Right hindlimb (tissue), 1 donor: ENCODE results near the gene DLGAP1.

ENCODE experiments used
- DNase-seq: peaks from one replicate; pipeline ENCODE4 v3.0.0-alpha.2; 2018

DLGAP1 gene

DNA sequence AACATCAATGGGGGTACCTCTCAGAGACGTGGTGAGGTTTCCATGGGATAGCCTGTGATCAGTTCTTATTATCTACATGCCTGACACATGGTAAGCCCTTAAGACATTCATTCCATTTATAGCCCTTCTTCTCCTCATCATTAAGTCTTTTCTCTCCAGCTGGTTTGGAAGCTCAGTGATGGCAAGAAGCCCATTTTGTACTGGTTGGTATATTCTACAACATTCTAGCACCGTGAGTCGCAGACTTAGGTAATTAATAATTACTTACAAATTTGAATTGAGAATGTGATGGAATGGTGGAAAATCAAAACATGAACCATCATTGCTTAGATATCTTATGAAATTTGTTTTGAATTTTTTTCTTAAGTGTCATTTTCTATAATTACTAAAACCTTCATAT is 472.6 kb downstream of the DLGAP1 start:
- no peak for DNase-seq

DNA sequence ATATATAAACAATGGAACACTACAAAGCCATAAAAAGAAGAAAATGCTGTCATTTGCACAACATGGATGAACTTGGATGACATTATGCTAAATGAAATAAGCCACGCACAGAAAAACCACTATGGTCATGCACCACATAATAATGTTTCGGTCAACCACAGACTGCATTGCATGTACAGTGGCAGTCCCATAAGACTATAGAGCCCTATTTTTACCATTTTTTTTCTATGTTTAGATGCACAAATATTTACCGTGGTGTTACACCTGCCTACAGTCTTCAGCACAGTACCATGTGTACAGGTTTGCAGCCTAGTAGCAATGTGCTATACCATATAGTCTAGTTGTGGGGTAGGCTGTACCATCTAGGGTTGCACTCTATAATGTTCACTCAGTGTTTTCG is 476.1 kb downstream of the DLGAP1 start:
- DNase-seq, result no peak

DNA sequence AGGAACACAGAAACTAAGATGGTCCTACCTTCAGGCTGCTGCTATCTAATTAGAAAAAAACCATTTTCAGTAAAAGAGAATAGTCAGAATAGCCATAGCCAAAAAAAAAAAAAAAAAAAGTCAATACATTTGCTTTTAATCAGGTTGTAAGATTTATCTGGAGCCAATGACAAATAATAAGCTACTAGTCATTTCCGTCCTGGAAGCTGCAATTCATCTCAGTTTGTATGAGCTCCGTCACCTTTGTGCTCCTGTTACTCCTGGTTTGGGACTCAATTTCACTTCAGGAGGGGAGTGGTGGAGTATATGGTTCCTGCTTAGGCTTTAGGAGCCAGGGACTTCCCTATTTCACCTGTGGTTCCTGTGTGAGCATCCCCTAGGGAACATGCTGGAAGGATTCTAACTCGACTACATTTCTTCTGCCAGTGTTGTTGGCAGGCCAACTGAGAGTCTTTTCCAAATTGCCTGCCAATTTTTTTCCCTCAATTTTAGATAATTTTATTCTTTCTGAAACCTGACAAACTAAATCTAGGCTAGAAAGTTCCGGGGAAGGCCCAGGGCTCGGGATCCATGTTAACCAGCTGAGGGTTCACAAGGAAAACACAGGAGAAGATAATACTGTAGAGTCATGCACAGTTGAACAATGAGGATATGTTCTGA is 481.8 kb downstream of the DLGAP1 start:
- peak; percentile 21 for DNase-seq

DNA sequence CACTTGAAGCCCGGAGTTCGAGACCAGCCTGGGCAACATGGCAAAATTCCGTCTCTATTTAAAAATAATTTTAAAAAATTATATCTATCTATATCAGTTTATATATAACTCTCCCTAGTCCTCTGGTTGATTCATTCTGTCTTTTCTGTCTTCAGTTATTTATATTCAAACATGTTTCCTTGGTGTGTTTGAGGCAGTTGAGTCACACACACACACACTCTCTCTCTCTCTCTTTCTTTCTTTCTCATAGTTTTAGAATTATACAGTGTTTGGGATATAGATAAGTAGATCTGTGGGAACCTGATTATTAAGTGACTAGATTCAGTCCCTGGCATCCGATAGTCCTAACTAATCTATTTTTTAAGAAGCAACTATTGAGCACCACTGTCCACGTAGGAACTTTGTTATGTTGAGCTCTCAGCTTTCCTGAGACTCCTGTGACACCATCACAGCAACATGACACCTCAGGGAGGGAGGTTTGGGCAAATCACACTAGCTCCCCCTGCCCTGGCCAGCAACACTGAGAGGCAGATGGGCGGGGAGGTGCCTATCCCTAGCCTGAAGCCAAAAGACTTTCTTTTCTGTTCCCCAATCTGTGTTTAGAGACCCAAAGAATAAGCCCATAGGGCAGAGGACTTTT is 482.7 kb downstream of the DLGAP1 start:
- no peak for DNase-seq

DNA sequence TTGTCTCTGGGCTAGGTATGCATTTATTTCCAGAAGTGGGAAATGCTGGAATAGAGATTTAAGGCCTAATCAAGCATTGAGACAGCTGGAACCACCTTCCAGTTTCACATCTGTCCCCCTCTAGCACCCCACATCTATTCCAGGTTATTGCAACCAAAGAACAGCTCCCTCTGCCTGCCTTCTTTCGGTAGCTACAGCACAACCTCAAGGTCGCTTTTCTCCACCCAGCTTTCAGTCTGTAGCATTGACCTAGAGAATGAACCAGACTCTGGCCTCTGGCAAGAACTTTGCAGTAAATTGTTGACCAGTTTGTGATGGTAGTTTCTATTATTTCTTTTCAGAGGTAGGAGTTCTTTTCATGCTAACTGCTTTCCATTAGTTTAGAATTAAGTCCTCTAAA is 484.2 kb downstream of the DLGAP1 start:
- DNase-seq, result no peak

DNA sequence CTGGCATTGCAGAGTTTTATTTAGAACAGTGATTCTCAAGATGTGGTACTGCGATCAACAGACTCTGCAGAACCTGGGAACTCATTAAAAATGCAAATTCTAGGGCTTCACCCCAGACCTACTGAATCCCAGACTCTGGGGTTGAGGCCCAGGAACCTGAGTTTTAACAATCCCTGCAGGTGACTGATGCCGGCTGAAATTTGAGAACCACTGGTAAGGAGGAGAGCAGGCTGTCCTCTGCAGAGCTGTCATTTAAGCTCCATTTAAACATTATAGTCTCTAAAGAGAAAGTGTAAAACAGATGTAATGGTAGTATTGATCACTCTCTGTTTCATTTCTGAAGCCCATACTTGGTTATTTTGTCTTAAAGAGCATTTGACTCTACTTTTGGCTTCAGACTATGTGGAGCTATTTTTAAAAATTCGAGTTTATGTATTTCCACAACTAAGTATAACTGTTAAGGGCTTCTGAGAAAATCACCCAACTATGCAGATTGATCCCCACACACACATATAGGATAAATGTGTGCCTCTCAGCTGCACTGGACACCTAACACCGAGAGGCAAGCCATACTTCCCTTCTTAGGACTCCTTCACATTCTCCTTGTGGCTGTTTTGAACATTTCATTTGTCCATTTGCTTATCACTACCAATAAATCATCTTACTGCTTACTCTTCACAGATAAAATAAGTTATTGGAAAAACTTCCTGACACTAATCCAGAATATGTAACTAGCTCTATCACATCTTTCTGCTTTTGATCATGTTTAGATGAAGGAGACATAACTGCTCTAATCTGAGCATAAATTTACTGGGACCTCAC is 487.5 kb downstream of the DLGAP1 start:
- DNase-seq, result no peak

DNA sequence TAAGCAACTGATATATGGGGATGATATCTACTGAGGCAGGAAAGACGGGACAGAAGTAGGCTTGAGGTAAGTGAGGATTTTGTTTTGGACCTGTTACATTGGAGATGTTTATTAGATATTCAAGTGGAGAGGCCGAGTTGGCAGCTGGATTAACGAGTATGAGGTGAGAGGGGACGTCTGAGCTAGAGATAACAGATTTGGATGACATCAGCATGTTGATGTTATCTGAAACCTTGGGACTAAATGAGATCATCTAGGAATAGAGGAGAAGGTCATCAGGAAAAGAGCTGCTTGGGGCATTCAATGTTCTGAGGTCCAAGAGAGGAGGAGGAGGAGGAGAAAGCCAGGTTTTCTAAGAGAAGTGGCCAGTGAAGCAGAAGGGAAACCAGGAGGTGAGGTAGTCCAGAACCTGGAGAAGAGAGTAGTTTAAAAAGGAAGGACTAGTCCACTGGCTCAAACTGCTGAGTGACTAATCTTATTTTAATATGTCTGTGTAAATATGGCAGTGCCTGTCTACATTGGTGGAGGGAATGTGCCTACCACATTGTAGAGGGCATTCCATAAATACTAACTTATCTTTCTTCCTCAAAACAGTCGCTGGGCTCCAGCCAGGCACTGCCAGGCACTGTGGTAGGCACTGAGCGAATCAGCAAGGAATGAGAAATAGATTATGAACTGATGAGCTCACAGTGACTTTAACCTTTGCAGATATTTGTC is 488.3 kb downstream of the DLGAP1 start:
- DNase-seq, result no peak

DNA sequence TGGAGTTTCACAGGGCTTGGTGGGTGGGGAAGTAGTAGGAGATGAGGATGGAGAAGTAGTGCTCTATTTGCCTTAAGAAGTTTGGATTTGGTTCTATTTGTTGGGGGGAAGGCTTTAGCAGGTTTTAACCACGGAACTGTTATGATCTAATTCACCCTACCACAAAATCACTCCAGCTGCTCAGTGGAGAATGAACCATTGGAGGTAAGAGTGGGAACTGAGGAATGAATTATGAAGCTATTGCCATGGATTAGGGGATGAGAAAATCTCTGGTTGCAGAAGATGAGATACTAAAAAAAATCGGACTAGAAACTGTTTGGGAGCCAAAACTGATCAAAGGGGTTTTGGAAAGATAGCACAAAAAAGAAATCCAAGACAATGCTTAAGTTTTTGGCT is 488.9 kb downstream of the DLGAP1 start:
- no peak for DNase-seq

DNA sequence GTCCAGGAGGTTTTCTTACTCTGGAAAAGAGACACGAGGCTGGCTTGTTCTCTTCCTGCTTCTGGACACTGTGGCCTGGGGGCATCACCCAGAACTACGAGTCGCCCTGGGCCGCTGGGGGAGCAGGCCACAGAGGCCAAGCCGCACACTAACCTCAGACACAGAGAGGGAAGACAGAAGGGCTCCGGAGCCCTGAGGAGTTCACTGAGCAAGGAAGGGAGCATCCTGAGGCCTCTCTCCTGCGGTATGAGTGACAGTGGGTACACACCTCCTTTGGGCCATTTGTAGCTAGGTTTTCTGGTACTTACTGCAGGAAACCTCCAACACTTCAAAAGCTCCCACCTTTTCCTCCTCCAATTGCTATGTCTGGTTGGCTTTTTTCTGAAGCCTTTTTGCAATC is 494.1 kb downstream of the DLGAP1 start:
- no peak for DNase-seq

DNA sequence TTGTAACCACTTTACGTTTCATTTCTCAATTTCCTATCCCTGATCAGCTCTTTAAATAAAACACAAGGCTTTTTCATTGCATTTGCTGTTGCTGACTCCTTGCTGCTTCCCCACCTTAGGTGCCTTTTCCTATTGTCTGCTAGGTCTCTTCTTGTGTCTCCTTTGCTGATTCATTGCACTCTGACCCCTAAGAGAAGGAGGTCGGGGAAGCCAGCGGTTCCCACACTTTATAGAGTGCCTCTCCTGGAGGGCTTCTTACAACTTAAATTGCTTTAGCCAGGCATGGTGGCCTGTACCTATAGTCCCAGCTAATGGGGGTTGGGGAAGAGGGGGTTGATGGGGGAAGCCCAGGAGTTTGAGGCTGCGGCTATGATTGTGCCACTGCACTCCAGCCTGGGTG is 495.0 kb downstream of the DLGAP1 start:
- no peak for DNase-seq

DNA sequence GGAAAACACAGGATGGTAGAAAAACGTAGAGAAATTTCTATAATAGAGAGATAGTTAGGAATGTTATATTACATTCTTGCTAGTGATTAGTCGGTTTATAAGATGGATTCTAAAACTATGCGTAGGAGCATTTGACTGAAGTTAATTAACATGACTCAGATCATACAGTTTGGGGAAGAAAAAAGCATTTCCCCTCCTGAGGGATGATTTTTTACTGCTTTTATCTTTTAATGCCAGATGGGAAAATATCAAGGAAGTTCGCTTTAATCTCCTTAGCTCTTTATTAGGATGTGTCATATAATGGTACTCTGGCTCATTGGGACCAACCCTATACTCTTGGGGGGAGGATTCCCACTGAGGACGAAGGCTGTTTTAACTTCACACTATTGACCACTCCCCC is 503.1 kb downstream of the DLGAP1 start:
- no peak for DNase-seq

DNA sequence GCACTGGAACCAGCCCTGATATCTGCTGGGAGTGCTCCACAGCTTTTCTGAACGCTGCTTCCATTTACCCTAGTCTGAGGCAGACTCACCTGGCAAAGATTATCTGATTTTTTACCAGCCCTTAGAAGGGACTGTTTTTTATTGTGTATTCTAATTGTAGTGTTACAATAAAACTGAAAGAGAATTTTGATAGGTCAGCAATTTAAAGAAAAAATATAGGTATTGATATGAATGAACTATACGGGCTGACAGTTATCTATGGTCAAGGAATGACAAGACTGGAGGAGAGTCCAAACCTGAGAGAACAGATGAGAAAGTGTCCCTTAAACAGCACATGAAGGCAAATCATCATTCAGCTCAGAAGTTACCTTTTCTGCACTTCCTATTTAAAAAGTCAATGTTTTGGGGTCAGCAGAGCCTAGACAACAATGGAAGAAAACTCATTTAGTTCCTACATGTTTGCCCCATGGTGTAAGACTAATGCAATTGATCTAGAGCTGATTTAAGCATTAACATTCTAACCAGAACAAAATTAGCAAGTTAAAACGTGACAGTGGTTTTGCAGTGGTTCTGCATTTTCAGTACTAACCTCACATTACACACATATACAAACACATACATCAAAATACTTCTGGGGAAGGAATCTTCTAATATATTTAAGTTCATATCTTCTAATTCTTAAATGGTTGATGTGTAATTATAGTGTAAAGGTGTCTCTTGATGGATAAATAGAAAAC is 504.3 kb downstream of the DLGAP1 start:
- DNase-seq, result no peak

DNA sequence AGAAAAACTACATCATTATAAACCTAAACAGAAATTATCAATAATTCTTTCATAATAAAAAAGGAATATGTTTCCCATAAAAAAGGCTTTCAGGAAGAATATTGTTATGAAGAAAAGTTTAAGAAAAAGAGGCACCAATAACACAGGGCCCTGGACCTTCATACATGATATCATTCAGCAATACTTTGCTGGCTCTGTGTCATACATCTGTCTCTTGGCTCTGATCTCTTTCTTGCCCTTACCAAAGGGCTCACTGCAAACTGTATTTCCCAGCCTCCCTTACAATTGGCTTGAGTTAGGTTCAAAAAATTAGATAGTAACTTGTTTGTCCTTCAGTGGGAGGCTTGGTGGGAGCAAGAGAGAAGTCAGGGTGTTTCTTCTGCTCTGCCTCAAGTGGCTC is 506.1 kb downstream of the DLGAP1 start:
- no peak for DNase-seq

DNA sequence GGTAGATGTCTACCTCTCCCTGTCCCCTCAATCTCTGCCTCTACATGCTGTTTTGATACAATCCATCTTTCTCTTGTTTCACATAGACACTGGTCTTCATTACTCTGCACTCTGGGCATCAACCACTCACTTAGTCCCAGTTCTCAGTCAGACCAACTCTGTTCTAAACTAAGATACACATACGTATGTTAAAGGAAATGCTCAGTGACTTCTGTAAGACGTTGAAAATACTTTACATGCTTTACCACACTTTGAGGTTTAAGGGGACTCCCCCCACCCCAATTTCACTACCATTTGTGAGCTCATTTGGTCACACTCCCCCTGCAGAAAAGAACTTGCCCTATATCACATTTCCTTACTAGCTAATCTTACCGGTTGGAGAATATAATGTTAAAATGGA is 507.7 kb downstream of the DLGAP1 start:
- DNase-seq, result no peak

DNA sequence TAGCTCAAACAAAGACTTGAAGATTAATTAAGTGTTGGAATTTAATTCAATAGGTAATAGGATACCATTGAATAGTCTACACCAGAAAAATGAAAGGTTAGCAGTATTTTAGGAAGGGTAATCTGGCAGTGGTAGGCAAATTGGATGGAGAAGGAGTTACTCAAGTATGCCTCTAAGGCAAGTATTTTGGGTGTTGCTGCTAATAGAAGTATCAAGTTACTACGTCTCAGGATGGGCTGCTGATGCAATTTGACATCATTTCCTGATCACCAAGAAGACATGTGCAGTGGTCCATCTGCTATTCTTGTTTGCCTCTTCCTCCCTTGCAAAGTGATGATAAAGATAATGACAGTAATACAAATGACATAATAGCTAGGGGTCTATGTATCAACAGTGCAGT is 519.8 kb downstream of the DLGAP1 start:
- no peak for DNase-seq

DNA sequence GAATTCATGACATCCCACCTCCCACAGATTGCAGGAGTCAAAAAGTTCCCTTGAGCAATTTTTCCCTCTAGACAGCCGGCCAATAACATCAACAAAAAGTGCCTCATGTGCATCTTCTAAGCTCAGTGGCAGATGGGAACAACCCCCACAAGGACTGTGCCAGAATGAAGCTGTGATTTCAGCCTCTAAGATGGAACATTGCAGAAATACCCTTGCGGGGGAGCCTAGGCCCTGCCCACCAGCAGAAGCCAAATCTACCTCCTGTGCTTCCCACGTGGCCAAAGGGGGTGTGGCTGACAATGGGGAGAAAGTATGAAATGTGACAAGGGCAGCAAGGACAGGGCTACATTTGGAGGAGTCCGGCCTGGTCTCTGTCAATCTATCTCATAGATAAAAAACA is 522.8 kb downstream of the DLGAP1 start:
- no peak for DNase-seq

DNA sequence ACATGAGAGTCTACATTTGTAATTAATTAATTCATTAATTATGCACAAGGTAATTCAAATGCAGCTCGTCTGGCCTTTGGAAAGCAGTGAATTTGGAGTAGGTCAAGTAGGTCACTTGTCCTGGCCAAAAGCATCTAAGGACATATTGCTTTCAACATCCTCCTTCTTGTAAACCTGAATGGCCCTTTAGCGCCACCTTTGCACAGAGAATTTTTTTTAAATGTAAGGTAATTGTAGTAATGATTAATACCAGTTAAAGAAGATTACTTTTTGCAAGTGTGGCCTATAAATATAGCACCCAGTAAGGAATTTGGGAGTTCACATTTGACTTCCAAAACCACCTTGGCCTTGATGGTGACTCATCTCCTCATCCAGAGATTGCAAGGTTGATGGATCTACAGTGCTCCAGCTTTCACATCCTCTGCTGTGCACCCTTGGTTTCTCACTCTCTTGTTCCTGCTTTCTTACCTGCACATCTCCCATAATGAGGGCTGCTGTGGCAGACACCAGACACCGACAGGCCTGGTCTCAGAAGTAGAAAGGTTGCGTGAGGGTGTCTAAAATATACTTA is 523.5 kb downstream of the DLGAP1 start:
- DNase-seq, result no peak

DNA sequence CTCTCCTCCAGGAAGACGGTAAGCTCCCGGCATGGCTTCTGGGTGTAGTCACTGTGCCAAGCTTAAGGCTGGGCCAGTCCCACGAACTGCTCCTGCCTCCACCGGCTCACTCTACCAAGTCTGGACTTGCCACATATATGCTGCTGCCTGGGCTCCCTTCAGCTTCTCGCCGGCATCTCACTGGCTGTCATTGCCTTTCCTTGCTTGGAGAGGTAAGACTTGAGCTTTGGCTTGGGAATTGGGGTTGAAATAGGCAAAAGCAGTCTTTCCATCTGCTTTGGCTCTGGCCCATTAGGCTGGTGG is 524.1 kb downstream of the DLGAP1 start:
- no peak for DNase-seq

DNA sequence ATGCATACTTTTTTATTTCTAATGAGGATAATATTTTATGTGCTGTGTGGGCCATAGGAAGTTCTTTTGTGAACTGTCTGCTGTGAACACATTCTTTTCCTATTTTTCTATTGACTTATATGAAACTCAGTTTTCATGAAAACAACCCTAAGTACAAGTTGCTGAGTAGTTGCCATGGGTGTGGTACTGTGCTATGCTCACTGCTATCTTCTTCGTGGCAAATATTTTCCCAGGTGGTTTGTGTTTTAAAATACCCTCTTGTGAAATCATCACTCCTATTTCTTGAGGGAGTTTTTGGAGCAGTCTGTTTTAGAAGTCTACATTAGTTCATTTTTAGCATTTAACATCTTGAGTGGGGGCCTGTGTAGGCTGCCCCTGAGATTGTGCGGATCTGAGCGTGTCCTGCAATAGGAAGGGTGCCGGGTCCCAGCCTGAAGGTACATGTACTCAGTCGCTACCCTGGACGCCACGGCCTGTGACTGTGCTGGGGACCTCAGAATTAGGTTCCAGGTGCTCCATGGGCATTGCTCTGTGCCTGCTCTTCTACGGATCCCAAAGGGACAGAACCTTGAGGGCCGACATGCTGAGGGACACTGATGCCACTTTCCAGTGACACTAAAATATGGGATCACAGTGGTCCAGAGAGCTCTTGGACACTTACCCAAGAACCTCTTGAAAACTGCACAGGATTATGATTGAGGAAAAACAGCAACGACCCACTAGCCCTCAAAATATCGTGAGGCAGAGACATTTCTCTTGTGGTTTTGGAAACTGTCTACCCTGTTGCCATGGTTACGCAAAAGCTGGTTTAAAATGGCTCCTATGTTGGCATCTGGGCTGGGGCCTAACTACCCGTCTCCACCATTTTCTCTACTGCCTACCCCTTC is 524.7 kb downstream of the DLGAP1 start:
- DNase-seq, result no peak

DNA sequence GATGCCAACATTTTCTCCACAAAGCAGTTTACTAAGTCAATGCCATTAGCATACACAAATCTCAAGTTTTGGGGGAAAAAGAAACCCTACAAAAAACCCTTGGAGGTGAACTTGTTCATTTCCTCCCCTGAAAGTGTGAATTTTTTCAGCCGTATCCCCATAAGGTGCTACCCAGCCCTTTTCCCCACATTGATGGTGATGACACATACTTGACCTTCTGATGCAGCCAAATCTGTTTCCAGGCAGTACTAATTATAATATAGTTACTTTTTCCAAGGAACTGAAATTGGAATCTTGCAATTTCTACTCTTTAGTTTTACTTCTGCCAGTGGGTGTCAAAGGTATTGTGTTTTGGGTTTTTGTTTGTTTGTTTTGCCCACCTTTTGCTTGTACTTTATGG is 530.7 kb downstream of the DLGAP1 start:
- no peak for DNase-seq

DNA sequence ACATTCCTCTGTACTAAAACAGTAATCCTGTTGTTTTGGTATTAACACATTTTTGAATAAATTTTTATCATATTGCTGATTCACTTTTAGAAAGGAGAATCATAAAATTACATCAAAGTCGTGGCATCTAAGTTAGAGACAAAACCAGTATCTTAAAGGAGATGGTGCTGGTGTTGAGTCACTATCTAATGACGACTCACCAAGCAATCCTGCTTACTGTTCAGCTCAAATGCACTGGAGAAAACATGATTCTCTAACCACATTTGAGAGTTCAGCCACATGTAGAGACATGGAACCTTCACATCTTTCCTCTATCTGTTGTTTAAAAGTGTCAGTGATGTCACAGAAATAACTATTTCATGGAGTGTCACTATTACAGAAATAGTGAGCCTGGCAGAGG is 531.4 kb downstream of the DLGAP1 start:
- no peak for DNase-seq

DNA sequence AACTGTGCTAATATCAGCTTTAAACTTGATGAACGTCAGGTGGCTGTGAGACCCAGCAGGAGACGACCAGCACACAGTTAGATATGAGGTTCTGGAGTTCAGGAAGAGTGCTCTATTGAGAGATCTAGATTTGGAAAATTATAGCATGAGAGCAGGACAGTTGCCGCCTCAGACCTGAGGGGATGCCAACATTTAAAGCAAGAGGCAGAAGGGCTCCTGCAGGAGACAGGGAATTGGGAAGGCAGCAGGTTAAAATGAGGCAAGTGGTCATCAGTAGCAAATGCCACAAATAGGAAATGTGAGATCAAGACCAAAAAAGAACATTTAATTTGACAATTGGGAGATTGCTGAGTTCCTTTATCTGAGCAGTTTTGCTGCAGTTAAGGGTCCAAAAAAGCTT is 533.3 kb downstream of the DLGAP1 start:
- no peak for DNase-seq
